ENCODE results near the gene GPR68.
"Not testable (repeated sequence)": the region's sequence is repeated elsewhere in the genome, so short reads cannot be mapped to it uniquely, and the experiment has no call there.

DNA sequence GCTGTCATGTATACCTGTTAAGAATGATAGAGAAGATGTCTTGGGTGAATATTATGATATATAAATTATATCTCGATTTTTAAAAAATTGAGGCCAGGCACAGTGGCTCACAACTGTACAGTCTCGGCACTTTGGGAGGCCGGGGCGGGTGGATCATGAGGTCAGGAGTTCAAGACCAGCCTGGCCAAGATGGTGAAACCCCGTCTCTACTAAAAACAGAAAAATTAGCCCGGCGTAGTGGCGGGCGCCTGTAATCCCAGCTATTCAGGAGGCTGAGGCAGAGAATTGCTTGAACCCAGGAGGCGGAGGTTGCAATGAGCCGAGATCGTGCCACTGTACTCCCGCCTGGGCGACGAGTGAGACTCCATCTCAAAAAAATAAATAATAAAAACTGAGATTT, 21.8 kb upstream of the GPR68 start:
- TF ChIP-seq, protein P1, sequence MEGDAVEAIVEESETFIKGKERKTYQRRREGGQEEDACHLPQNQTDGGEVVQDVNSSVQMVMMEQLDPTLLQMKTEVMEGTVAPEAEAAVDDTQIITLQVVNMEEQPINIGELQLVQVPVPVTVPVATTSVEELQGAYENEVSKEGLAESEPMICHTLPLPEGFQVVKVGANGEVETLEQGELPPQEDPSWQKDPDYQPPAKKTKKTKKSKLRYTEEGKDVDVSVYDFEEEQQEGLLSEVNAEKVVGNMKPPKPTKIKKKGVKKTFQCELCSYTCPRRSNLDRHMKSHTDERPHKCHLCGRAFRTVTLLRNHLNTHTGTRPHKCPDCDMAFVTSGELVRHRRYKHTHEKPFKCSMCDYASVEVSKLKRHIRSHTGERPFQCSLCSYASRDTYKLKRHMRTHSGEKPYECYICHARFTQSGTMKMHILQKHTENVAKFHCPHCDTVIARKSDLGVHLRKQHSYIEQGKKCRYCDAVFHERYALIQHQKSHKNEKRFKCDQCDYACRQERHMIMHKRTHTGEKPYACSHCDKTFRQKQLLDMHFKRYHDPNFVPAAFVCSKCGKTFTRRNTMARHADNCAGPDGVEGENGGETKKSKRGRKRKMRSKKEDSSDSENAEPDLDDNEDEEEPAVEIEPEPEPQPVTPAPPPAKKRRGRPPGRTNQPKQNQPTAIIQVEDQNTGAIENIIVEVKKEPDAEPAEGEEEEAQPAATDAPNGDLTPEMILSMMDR (IDR thresholded peaks at IDR 0.05; ENCODE audit: low read depth, low read length) = not testable (repeated sequence)
- not testable (repeated sequence) for TF ChIP-seq EZH2phosphoT487 (IDR thresholded peaks at IDR 0.05; ENCODE audit: low read depth)

All from OCI-LY3 (cell line).